HepG2 (cell line): ENCODE measurements around the gene ZNF821. TPM values are rescaled to one million over a fixed set of nuclear protein-coding genes. Genes with fewer than 3 reads are reported as not detected.

ENCODE experiments used
- FOSL2 ChIP-seq: sonication (generic); formaldehyde crosslinking; IDR thresholded peaks from 2 replicates; pipeline ENCODE4 v1.4.0; 2020; ENCODE audit warnings: missing genetic modification reagents
- FOXO4 ChIP-seq: sonication (generic); formaldehyde crosslinking; conservative IDR thresholded peaks from 2 replicates; pipeline ENCODE4 v1.8.1; 2023; ENCODE audit warnings: missing genetic modification reagents
- HDAC1 ChIP-seq: sonication (generic); formaldehyde crosslinking; IDR thresholded peaks from 2 replicates; pipeline ENCODE4 v1.5.1; 2020; ENCODE audit warnings: mild to moderate bottlenecking, missing genetic modification reagents
- HMG20B ChIP-seq: conservative IDR thresholded peaks from 2 replicates; pipeline ENCODE4 v1.6.1; 2016; ENCODE audit warnings: missing genetic modification reagents, missing compliant biosample characterization
- KMT2A ChIP-seq: sonication (generic); formaldehyde crosslinking; IDR thresholded peaks from 2 replicates; pipeline ENCODE4 v1.4.0; 2020; ENCODE audit warnings: missing genetic modification reagents
- MYC ChIP-seq: sonication (generic); formaldehyde crosslinking; IDR thresholded peaks from 2 replicates; pipeline ENCODE4 v1.9.0; 2021; ENCODE audit warnings: missing genetic modification reagents, borderline replicate concordance
- PAXIP1 ChIP-seq: sonication (generic); formaldehyde crosslinking; conservative IDR thresholded peaks from 2 replicates; pipeline ENCODE4 v1.4.0; 2020; ENCODE audit warnings: mild to moderate bottlenecking, missing genetic modification reagents, moderate library complexity
- UBTF ChIP-seq: sonication (generic); formaldehyde crosslinking; IDR thresholded peaks from 2 replicates; pipeline ENCODE4 v1.4.0; 2020; ENCODE audit warnings: mild to moderate bottlenecking, missing genetic modification reagents
- ZBTB3 ChIP-seq: sonication (generic); formaldehyde crosslinking; IDR thresholded peaks from 2 replicates; pipeline ENCODE4 v1.4.0; 2020; ENCODE audit warnings: low read depth, mild to moderate bottlenecking, moderate library complexity, missing genetic modification reagents, borderline replicate concordance
- ZFYVE20 ChIP-seq: sonication (generic); formaldehyde crosslinking; IDR thresholded peaks from 2 replicates; pipeline ENCODE4 v1.8.0; 2023; ENCODE audit warnings: low read depth, mild to moderate bottlenecking, moderate library complexity, missing genetic modification reagents, borderline replicate concordance
- ZHX2 ChIP-seq, 2 experiments: sonication (generic) in 1 of 2; formaldehyde crosslinking in 1 of 2; IDR thresholded peaks; 2 replicates each; pipeline versions ENCODE4 v1.6.1 to v1.9.0; 2014 to 2022; ENCODE audit warnings: antibody characterized with exemption in 1 of 2, borderline replicate concordance in 1 of 2, inconsistent platforms in 1 of 2, low read depth in 1 of 2, missing genetic modification reagents in 1 of 2
- ZNF12 ChIP-seq: sonication (generic); formaldehyde crosslinking; IDR thresholded peaks from 2 replicates; pipeline ENCODE4 v1.5.0; 2020; ENCODE audit warnings: missing genetic modification reagents
- ZNF292 ChIP-seq: sonication (generic); formaldehyde crosslinking; IDR thresholded peaks from 2 replicates; pipeline ENCODE4 v1.8.1; 2022; ENCODE audit warnings: mild to moderate bottlenecking, low read depth, missing genetic modification reagents, borderline replicate concordance
- ZNF563 ChIP-seq: sonication (generic); formaldehyde crosslinking; IDR thresholded peaks from 2 replicates; pipeline ENCODE4 v1.8.0; 2022; ENCODE audit warnings: mild to moderate bottlenecking, moderate library complexity, missing genetic modification reagents
- polyA plus RNA-seq, 8 experiments: library from polyadenylated mRNA; depleted of rRNA in 3 of 8; stranded (reverse) in 7 of 8; unstranded in 1 of 8; fragments of >200 nt; fragmentation: Illumina TruSeq in 4 of 8; extraction: Trizol in 4 of 8; gene quantifications; 2 replicates each; pipeline versions ENCODE4 v1.2.1 to v1.2.3, GENCODE V29; 2011 to 2016; ENCODE audit warnings: low read depth in 4 of 8, missing spikeins in 1 of 8, mixed read lengths in 1 of 8; ENCODE audit not compliant: insufficient read depth in 1 of 8
- total RNA-seq, 5 experiments: library from RNA; depleted of rRNA; stranded (reverse); fragments of >200 nt; fragmentation: Illumina TruSeq; extraction: Trizol; gene quantifications; 2 replicates each; pipeline ENCODE4 v1.2.3, GENCODE V29; 2016; ENCODE audit warnings: low read depth in 1 of 5

ZNF821 gene
- total and polyA plus RNA-seq, 2 of the 13 experiments (the other 11 are each of a cell fraction or from before 2014, with no cell fraction given): 7.0 to 9.1 TPM

GRCh38 chr16:71894921-71895678 is 11.1 kb upstream of the ZNF821 start, which contains the start of gene IST1 (continued):
- peak; percentile 95 for TF ChIP-seq ZHX2 (IDR thresholded peaks at IDR 0.05; ENCODE audit: low read depth)
- TF ChIP-seq ZHX2 (CRISPR knock-in tag; IDR thresholded peaks at IDR 0.05; ENCODE audit: borderline replicate concordance): peak; percentile 94
- TF ChIP-seq FOXO4 (CRISPR knock-in tag): no peak
- peak; percentile 91 for TF ChIP-seq PAXIP1 (CRISPR knock-in tag)
- TF ChIP-seq ZBTB3 (CRISPR knock-in tag): peak; percentile 67; the same call in 1 of the 2 replicates
- TF ChIP-seq ZNF563 (CRISPR knock-in tag): peak; percentile 94
- TF ChIP-seq FOSL2: peak; percentile 92
- peak; percentile 99 for TF ChIP-seq MYC
- peak; percentile 92 for TF ChIP-seq KMT2A (CRISPR knock-in tag)
- peak; percentile 92 for TF ChIP-seq HMG20B (CRISPR knock-in tag)
- peak; percentile 73 for TF ChIP-seq ZNF292 (CRISPR knock-in tag)
- peak; percentile 53; the same call in 1 of the 2 replicates for TF ChIP-seq ZNF12
- peak; percentile 99 for TF ChIP-seq HDAC1
- peak; percentile 95; the same call in 1 of the 2 replicates for TF ChIP-seq ZFYVE20 (CRISPR knock-in tag)
- TF ChIP-seq UBTF: peak; percentile 97
